ENCODE results near the gene GREB1L.
"Not testable (repeated sequence)": the region's sequence is repeated elsewhere in the genome, so short reads cannot be mapped to it uniquely, and the experiment has no call there.

Gene GREB1L

GRCh38 chr18:21242141-21242779 is at the start of gene GREB1L:
Gene GREB1L (plus strand): TSS chr18:21242232. CDS start chr18:21383519, 141,287 bp downstream.
- Mint-ChIP-seq H3K4me1 (ENCODE audit: low read depth) (peaks cover 5% of the 10 kb centered on the region), H3K9me3 (no peaks in the 10 kb centered on the region), H3K4me3 (peak within 1 kb of the TSS; percentile 1), H3K27ac (no peak within 1 kb of the TSS), H3K27me3 (peaks cover 76% of the 10 kb centered on the region), H3K36me3 (ENCODE audit: low read depth) (no peaks in the 10 kb centered on the region)
- intact Hi-C loops (cut with micrococcal nuclease), result no loop called here

DNA sequence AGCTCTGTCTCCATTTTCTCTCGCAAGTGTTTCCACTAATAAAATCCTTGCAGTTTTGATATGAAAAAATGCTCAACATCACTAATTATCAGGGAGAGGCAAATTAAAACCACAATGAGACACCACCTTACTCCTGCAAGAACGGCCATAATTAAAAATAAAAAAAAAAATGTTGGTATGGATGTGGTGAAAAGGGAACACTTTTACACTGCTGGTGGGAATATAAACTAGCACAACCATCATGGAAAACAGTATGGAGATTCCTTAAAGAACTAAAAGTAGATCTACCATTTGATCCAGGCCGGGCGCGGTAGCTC is 49.8 kb upstream of the GREB1L start:
- intact Hi-C loops (cut with micrococcal nuclease), result no loop called here
- Mint-ChIP-seq H3K9me3 (no peaks in the 10 kb centered on the region), H3K4me3 (no peak overlapping the region), H3K27ac (no peak overlapping the region), H3K36me3 (ENCODE audit: low read depth) (no peaks in the 10 kb centered on the region), H3K4me1 (ENCODE audit: low read depth) (no peaks in the 10 kb centered on the region), H3K27me3 (peaks cover 22% of the 10 kb centered on the region)

DNA sequence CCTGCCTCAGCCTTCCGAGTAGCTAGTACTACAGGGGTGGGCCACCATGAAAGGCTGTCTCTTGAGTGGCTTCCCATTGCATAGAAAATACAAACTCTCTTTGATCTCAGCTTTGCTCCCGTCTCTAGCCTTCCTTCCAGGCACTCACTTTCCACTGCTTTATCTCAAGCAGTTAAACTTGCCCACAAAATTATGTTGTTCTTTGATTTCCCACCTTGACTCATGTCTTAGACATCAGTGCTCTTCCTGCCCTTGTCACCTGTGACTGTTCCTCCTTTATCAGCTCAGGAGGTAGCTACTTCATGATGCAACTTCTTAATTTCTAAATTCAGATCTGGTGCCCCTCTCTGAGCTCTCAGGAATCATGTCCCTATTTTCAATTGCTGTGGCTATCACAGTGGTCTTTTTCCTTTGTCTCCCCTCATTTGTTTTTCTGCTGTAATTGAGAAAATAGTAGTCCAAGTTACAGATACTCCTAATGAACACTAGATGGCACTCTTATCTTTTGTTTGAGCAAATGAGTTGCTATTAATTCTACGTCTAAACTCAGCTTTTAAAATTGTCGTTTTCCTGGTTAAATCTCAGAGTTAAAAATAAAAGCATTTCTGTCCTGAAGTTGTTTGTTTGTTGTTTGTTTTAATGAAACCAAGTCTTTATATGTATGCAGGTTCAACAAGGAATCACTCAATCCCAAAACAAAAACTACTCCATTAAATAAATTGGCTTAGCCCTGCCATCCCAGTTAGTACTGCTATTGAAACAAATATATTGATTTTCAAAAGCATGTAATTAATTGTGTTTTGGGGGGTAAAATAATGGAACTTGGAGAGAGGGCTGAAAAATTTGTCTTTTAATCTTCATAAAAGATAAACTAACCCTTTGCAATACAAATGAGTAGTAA is 46.9 kb upstream of the GREB1L start:
- H3K4me1 Mint-ChIP-seq (ENCODE audit: low read depth), result no peaks in the 10 kb centered on the region
- H3K9me3 Mint-ChIP-seq, result no peaks in the 10 kb centered on the region
- H3K27me3 Mint-ChIP-seq, result peaks cover 26% of the 10 kb centered on the region
- no peak overlapping the region for H3K27ac Mint-ChIP-seq
- no peak overlapping the region for H3K4me3 Mint-ChIP-seq
- H3K36me3 Mint-ChIP-seq (ENCODE audit: low read depth), result no peaks in the 10 kb centered on the region
- intact Hi-C loops (cut with micrococcal nuclease), result loop anchor here (2.0 to 5.0 kb wide), 2 partner anchors 762 to 1507 kb away; no protein-coding TSS in a partner anchor

DNA sequence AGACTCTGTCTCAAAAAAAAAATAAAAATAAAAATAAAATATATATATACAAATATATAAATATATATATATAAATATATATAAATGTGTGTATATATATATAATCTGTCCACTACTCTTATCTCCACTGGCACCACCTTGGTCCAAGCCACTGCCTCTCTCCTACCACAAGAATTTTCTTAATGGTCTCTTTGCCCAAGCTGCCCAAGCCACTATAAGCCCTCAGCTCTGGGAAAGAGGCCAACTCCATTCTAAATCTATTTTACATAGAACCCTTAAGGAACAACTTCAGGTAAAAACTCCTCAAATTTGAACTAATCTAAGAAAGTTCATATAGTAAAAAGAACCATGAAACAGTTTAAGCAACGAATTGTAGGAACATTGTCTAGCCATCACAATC is 45.6 kb upstream of the GREB1L start:
- H3K27me3 Mint-ChIP-seq, result peaks cover 25% of the 10 kb centered on the region
- H3K36me3 Mint-ChIP-seq (ENCODE audit: low read depth), result no peaks in the 10 kb centered on the region
- no peaks in the 10 kb centered on the region for H3K4me1 Mint-ChIP-seq (ENCODE audit: low read depth)
- H3K9me3 Mint-ChIP-seq, result no peaks in the 10 kb centered on the region
- intact Hi-C loops (cut with micrococcal nuclease), result loop anchor here (2.0 to 5.0 kb wide), 2 partner anchors 248 to 1506 kb away; no protein-coding TSS in a partner anchor
- no peak overlapping the region for H3K27ac Mint-ChIP-seq
- H3K4me3 Mint-ChIP-seq, result no peak overlapping the region

- Mint-ChIP-seq H3K4me1 (ENCODE audit: low read depth) (no peaks in the 10 kb centered on the region), H3K36me3 (ENCODE audit: low read depth) (no peaks in the 10 kb centered on the region), H3K9me3 (no peaks in the 10 kb centered on the region), H3K27ac (no peak overlapping the region), H3K27me3 (peaks cover 7% of the 10 kb centered on the region), H3K4me3 (no peak overlapping the region)
- intact Hi-C loops (cut with micrococcal nuclease), result no loop called here
Observed at GRCh38 chr18:21203126-21203525, 38.9 kb upstream of the GREB1L start.

GRCh38 chr18:21203542-21204241 is 38.3 kb upstream of the GREB1L start:
- Mint-ChIP-seq H3K4me1 (ENCODE audit: low read depth) (no peaks in the 10 kb centered on the region), H3K27me3 (peaks cover 5% of the 10 kb centered on the region), H3K27ac (no peak overlapping the region), H3K36me3 (ENCODE audit: low read depth) (no peaks in the 10 kb centered on the region), H3K4me3 (no peak overlapping the region), H3K9me3 (no peaks in the 10 kb centered on the region)
- intact Hi-C loops (cut with micrococcal nuclease), result no loop called here

- Mint-ChIP-seq H3K4me1 (ENCODE audit: low read depth) (no peaks in the 10 kb centered on the region), H3K4me3 (no peak overlapping the region), H3K27ac (no peak overlapping the region), H3K9me3 (no peaks in the 10 kb centered on the region), H3K27me3 (peaks cover 3% of the 10 kb centered on the region), H3K36me3 (ENCODE audit: low read depth) (no peaks in the 10 kb centered on the region)
- intact Hi-C loops (cut with micrococcal nuclease), result no loop called here
Observed at GRCh38 chr18:21205695-21206094, 36.3 kb upstream of the GREB1L start.

DNA sequence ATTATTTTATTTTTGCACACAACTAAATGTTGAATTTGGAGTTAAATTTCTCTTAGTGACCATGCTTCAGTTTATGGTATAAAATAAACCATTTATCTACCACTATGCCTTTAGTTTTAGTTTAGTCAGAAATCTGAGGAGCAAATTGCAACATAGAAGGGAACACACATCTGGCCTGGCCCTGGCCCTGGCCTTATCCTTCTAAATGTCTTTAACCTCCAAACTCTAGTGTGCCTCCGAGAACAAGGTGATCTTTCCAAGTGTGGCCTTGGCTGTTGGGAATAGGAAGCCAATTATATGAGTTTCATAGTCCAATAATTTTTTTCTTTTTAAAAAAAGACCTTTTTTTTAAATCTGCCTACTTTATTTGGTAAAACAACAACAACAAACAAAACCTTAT is 31.8 kb upstream of the GREB1L start:
- no peaks in the 10 kb centered on the region for H3K9me3 Mint-ChIP-seq
- no peak overlapping the region for H3K4me3 Mint-ChIP-seq
- intact Hi-C loops (cut with micrococcal nuclease), result no loop called here
- no peaks in the 10 kb centered on the region for H3K36me3 Mint-ChIP-seq (ENCODE audit: low read depth)
- no peaks in the 10 kb centered on the region for H3K4me1 Mint-ChIP-seq (ENCODE audit: low read depth)
- H3K27me3 Mint-ChIP-seq, result no peaks in the 10 kb centered on the region
- no peak overlapping the region for H3K27ac Mint-ChIP-seq

DNA sequence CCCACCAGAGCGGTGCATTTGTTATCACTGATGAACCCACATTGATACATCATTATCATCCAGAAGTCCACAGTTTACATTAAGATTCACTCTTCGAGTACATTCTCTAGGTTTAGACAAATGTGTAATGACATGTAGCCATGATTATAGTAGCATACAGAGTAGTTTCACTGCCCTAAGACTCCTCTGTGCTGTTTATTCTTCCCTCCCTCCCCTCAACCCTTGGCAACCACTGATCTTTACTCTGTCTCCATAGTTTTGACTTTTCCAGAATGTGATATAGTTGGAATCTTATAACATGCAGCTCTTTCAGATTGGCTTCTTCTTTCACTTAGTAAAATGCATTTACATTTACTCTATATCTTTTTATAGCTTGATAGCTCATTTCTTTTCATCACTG is 31.2 kb upstream of the GREB1L start:
- Mint-ChIP-seq H3K4me1 (ENCODE audit: low read depth) (no peaks in the 10 kb centered on the region), H3K9me3 (no peaks in the 10 kb centered on the region), H3K27ac (no peak overlapping the region), H3K27me3 (no peaks in the 10 kb centered on the region), H3K36me3 (ENCODE audit: low read depth) (no peaks in the 10 kb centered on the region), H3K4me3 (no peak overlapping the region)
- intact Hi-C loops (cut with micrococcal nuclease), result no loop called here

DNA sequence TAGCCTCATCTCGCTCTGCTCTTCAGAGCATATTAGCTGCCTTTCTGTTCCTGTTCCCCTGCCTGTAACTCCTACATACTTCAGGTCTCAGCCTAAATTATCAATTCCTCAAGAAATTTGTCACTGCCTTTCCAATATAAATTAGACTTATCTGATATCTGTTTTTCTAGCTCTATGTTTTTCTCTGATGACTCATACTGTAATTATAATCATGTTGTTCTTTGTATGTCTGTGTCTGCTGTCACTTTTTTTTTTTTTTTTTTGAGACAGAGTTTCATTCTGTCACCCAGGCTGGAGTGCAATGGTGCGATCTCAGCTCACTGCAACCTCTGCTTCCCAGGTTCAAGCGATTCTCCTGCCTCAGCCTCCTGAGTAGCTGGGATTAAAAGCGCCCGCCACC is 27.6 kb upstream of the GREB1L start:
- H3K27ac Mint-ChIP-seq; intact Hi-C loops (cut with micrococcal nuclease); H3K4me3 Mint-ChIP-seq; H3K36me3 Mint-ChIP-seq (ENCODE audit: low read depth); H3K4me1 Mint-ChIP-seq (ENCODE audit: low read depth); H3K9me3 Mint-ChIP-seq; H3K27me3 Mint-ChIP-seq: not testable (repeated sequence)

- H3K27me3 Mint-ChIP-seq, result peaks cover 3% of the 10 kb centered on the region
- intact Hi-C loops (cut with micrococcal nuclease), result no loop called here
Observed at GRCh38 chr18:21215490-21215889, 26.5 kb upstream of the GREB1L start.

DNA sequence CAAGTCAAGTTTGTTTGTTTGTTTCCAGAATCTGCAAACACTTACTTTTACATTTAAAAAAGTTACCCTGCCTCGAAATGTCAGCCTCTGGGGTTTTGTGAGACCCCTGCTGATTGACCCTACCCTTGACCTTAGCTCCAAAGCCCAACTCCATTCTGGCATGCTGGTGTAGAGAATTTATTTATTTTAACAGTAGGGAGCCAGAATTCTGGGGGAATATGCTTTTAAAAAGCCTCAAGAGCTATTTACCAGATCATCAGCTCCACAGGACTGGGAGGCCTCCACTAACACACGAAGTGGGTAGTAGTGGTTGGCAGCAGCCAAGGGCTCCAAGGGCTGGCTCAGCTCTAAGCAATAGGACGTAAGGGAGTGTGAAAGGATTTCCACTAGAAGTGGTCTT is 23.2 kb upstream of the GREB1L start:
- no peaks in the 10 kb centered on the region for H3K4me1 Mint-ChIP-seq (ENCODE audit: low read depth)
- H3K9me3 Mint-ChIP-seq, result no peaks in the 10 kb centered on the region
- no peak overlapping the region for H3K4me3 Mint-ChIP-seq
- H3K27ac Mint-ChIP-seq, result no peak overlapping the region
- no peaks in the 10 kb centered on the region for H3K36me3 Mint-ChIP-seq (ENCODE audit: low read depth)
- H3K27me3 Mint-ChIP-seq, result peaks cover 6% of the 10 kb centered on the region
- intact Hi-C loops (cut with micrococcal nuclease), result no loop called here

More at GRCh38 chr18:21215490-21215889, 26.5 kb upstream of the GREB1L start:
- H3K9me3 Mint-ChIP-seq, result no peaks in the 10 kb centered on the region
- H3K36me3 Mint-ChIP-seq (ENCODE audit: low read depth), result no peaks in the 10 kb centered on the region
- no peaks in the 10 kb centered on the region for H3K4me1 Mint-ChIP-seq (ENCODE audit: low read depth)
- no peak overlapping the region for H3K4me3 Mint-ChIP-seq
- H3K27ac Mint-ChIP-seq, result no peak overlapping the region

DNA sequence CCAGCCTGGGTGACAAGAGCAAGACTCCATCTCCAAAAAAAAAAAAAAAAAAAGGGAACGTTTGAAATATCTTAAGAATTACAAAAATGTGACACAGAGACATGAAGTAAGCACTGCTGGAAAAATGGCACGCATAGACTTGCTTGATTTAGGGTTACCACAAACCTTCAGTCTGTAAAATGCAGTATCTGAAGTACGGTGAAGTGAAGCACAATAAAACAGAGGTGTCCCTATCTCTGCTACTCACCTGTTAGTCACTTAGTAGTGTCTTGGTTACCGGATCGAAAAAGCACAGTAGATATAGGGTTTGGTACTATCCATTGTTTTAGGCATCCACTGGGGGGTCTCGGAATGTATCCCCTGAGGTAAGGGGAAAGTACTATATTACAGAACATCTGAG is 11.6 kb upstream of the GREB1L start:
- H3K27me3 Mint-ChIP-seq, result peaks cover 2% of the 10 kb centered on the region

More for the DNA sequence above, 11.6 kb upstream of the GREB1L start:
- H3K4me1 Mint-ChIP-seq (ENCODE audit: low read depth), result no peaks in the 10 kb centered on the region
- intact Hi-C loops (cut with micrococcal nuclease), result no loop called here
- H3K4me3 Mint-ChIP-seq, result no peak overlapping the region
- no peaks in the 10 kb centered on the region for H3K9me3 Mint-ChIP-seq
- no peaks in the 10 kb centered on the region for H3K36me3 Mint-ChIP-seq (ENCODE audit: low read depth)
- no peak overlapping the region for H3K27ac Mint-ChIP-seq
